NK-92 (cell line): ENCODE results near the gene SCRN1.
"Not testable (repeated sequence)": the region's sequence is repeated elsewhere in the genome, so short reads cannot be mapped to it uniquely, and the experiment has no call there.

Experiments
- DNase-seq: peaks from one replicate; lab custom pipeline; 2025; ENCODE audit not compliant: unreplicated experiment; lab: John Stamatoyannopoulos, UW

SCRN1 gene

GRCh38 chr7:29893351-29893965 lies 96.1 kb downstream of the SCRN1 start:
- no peak for DNase-seq

- no peak for DNase-seq
Observed at GRCh38 chr7:29892231-29892630, 97.4 kb downstream of the SCRN1 start.

- DNase-seq = no peak
Observed at GRCh38 chr7:29891766-29892165, 97.8 kb downstream of the SCRN1 start.

- not testable (repeated sequence) for DNase-seq
Observed at GRCh38 chr7:29890786-29891185, 98.8 kb downstream of the SCRN1 start.

GRCh38 chr7:29890251-29890650 lies 99.3 kb downstream of the SCRN1 start:
- DNase-seq = no peak

GRCh38 chr7:29889288-29889687 lies 100.3 kb downstream of the SCRN1 start:
- no peak for DNase-seq

- DNase-seq = no peak
Observed at GRCh38 chr7:29888006-29888405, 101.6 kb downstream of the SCRN1 start.

- DNase-seq = no peak
Observed at GRCh38 chr7:29886827-29887226, 102.8 kb downstream of the SCRN1 start.

- DNase-seq = no peak
Observed at GRCh38 chr7:29885626-29886025, 104.0 kb downstream of the SCRN1 start.

- no peak for DNase-seq
Observed at GRCh38 chr7:29884399-29885272, 105.0 kb downstream of the SCRN1 start.

GRCh38 chr7:29883462-29884398 lies 105.9 kb downstream of the SCRN1 start:
- DNase-seq = no peak

GRCh38 chr7:29882481-29882880 lies 107.1 kb downstream of the SCRN1 start:
- DNase-seq = no peak

- no peak for DNase-seq
Observed at GRCh38 chr7:29881724-29882123, 107.9 kb downstream of the SCRN1 start.

- DNase-seq = no peak
Observed at GRCh38 chr7:29879609-29880008, 110.0 kb downstream of the SCRN1 start.

- no peak for DNase-seq
Observed at GRCh38 chr7:29878081-29878688, 111.4 kb downstream of the SCRN1 start.

GRCh38 chr7:29877196-29877595 lies 112.4 kb downstream of the SCRN1 start:
- no peak for DNase-seq

- DNase-seq = no peak
Observed at GRCh38 chr7:29875741-29876140, 113.9 kb downstream of the SCRN1 start.

GRCh38 chr7:29873644-29874294 lies 115.8 kb downstream of the SCRN1 start:
- no peak for DNase-seq

GRCh38 chr7:29871787-29872398 lies 117.7 kb downstream of the SCRN1 start:
- no peak for DNase-seq
